Epithelial cell of esophagus (primary cell): ENCODE measurements around the gene EVA1C.
"Not testable (repeated sequence)": the region's sequence is repeated elsewhere in the genome, so short reads cannot be mapped to it uniquely, and the experiment has no call there.

Experiments used
- DNase-seq: peaks from one replicate; pipeline ENCODE4 v3.0.0; 2010; ENCODE audit warnings: low read depth
- H3K4me3 ChIP-seq: 2 replicates; pipeline ENCODE4 v1.5.1; 2011; ENCODE audit warnings: mild to moderate bottlenecking, low read length, control low read depth
- CTCF ChIP-seq: IDR thresholded peaks from 2 replicates; pipeline ENCODE4 v1.5.1; 2011; ENCODE audit warnings: low read depth, mild to moderate bottlenecking, low read length, control low read depth, inconsistent platforms; ENCODE audit not compliant: insufficient read depth; ENCODE audit errors: missing control alignments

Gene EVA1C

DNA sequence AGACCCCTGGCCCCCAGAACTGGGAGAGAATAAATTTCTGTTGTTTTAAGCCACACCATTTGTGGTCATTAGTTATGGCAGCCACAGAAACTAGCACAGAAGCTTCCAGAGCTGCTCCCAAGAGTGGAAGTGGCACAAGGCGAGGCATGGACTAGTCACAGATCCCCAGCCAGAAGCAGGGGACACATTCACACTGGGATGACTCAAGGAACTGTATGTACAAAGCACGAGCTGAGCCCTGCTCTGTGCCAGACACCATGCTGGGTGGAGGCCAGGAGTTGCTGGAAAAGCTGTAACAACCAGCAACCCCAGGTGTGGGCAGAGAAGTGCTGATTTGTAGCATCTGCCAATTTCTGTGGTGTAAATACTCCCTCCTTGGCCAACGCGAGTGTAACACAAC, 117.2 kb downstream of the EVA1C start:
- no peak for TF ChIP-seq CTCF
- peak; percentile 27 for DNase-seq
- H3K4me3 ChIP-seq: no peak overlapping the region

GRCh38 chr21:32530809-32531208, 118.3 kb downstream of the EVA1C start:
- not testable (repeated sequence) for DNase-seq, H3K4me3 ChIP-seq

- DNase-seq: peak; percentile 39
Measured at GRCh38 chr21:32531561-32531960, 119.1 kb downstream of the EVA1C start.

GRCh38 chr21:32532636-32533035, 120.1 kb downstream of the EVA1C start:
- no peak for DNase-seq
- H3K4me3 ChIP-seq: no peak overlapping the region
- no peak for TF ChIP-seq CTCF

More at GRCh38 chr21:32531561-32531960, 119.1 kb downstream of the EVA1C start:
- not testable (repeated sequence) for H3K4me3 ChIP-seq

DNA sequence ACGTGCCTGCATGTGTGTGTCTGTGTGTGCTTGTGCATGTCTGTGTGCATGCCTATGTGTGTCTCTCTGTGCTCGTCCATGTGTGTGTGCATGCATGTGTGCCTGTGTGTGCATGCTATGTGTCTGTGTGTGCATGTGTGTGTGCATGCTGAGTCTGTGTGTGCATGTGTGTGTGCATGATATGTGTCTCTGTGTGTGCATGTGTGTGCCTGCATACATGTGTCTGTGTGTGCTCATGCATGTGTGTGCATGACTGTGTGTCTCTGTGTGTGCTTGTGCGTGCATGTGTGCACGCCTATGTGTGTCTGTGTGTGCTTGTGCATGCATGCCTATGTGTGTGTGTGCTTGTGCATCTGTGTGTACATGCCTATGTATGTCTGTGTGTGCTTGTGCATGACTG, 120.5 kb downstream of the EVA1C start:
- H3K4me3 ChIP-seq: no peak overlapping the region
- DNase-seq: no peak
- no peak for TF ChIP-seq CTCF

DNA sequence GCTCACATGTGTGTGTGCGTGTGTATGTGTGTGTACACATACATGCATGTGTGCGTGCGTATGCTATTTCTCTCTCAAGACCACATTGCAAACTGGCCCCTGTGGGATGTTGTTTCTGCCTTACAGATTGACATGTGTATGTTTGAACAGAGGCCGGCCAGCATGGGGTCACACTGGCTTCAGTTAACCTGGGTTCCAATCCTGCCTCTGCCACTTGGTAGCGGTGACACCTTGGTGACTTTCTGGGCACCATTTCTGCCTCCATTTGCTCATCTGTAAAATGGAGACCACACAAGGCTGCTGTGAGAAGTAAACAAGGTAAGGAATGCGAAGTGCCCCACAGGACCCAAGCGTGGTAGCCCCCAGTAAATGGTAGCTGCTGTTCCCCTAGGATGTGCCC, 121.1 kb downstream of the EVA1C start:
- no peak for TF ChIP-seq CTCF
- DNase-seq: no peak

DNA sequence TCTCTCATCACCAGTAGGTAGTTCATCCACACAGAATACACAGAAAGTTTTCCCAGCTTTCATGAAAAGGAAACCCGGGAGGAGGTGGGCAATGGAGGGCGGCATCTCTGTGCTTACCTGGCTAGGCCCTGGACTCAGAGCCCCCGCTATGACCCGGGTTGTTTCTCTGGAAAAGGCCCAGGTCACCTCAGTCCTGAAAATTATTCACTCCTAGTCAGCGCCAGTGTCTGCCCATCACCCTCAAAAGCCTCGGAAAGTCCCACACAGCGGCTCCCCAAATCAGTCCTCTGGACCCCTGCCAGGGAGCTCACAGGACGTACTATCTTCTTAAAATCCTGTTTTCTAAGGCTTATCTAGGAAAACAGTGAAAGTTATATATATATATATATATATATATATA, 121.6 kb downstream of the EVA1C start:
- TF ChIP-seq CTCF: no peak
- DNase-seq: no peak
- no peak overlapping the region for H3K4me3 ChIP-seq

More for the DNA sequence above, 121.1 kb downstream of the EVA1C start:
- H3K4me3 ChIP-seq: no peak overlapping the region

- TF ChIP-seq CTCF: no peak
- H3K4me3 ChIP-seq: no peak overlapping the region
- no peak for DNase-seq
Measured at GRCh38 chr21:32535612-32536011, 123.1 kb downstream of the EVA1C start.
